ENCODE measurements around the gene HPCAL1. TPM values are rescaled to one million over a fixed set of nuclear protein-coding genes. Genes with fewer than 3 reads are reported as not detected.
A peak's percentile ranks its signal among the peaks of the same experiment; 100 is the strongest.

The HPCAL1 gene
- total and polyA plus RNA-seq, 11 donors = 18.9 to 63.2 (median 40.5) TPM

GRCh38 chr2:10267551-10268465, 34.9 kb upstream of the HPCAL1 start:
- H3K4me3 ChIP-seq = no peak overlapping the region

GRCh38 chr2:10269291-10269690, 33.4 kb upstream of the HPCAL1 start:
- H3K4me1 ChIP-seq = peaks cover 0 to 12% (median 2%) of the 10 kb centered on the region in 12 donors
- ATAC-seq (no peak), DNase-seq (no peak)
- H3K4me3 ChIP-seq = no peak overlapping the region
- no peaks in the 10 kb centered on the region for H3K27me3 ChIP-seq
- TF ChIP-seq POLR2A (IDR thresholded peaks at IDR 0.05) (no peak), CTCF (IDR thresholded peaks at IDR 0.05) (no peak)
- 87 to 92% (median 91%) methylated on average over 7 to 8 of the region's 8 CpGs for WGBS, 4 donors
- intact Hi-C loops (cut with DNase I) = no loop called here
- no peaks in the 10 kb centered on the region for H3K9me3 ChIP-seq
- H3K36me3 ChIP-seq = no peaks in the 10 kb centered on the region
- H3K27ac ChIP-seq = no peak overlapping the region

More at GRCh38 chr2:10267551-10268465, 34.9 kb upstream of the HPCAL1 start:
- Histone ChIP-seq H3K27ac (no peak overlapping the region), H3K36me3 (no peaks in the 10 kb centered on the region), H3K4me1 (peaks cover 0 to 12% (median 2%) of the 10 kb centered on the region in 12 donors), H3K27me3 (no peaks in the 10 kb centered on the region), H3K9me3 (no peaks in the 10 kb centered on the region)
- DNase-seq = peak in 3 of 5 donors; percentile 44 to 79 (median 63)
- no peak for TF ChIP-seq CTCF (IDR thresholded peaks at IDR 0.05)
- no peak for TF ChIP-seq POLR2A (IDR thresholded peaks at IDR 0.05)
- WGBS, 4 donors = 68 to 80% (median 74%) methylated on average over 29 to 34 of the region's 34 CpGs
- peak; percentile 52 to 85 (median 79) for ATAC-seq
- intact Hi-C loops (cut with DNase I) = no loop called here

GRCh38 chr2:10269711-10270610, 32.7 kb upstream of the HPCAL1 start:
- Histone ChIP-seq H3K27ac (no peak overlapping the region), H3K27me3 (no peaks in the 10 kb centered on the region), H3K36me3 (no peaks in the 10 kb centered on the region), H3K4me3 (no peak overlapping the region), H3K4me1 (peaks cover 0 to 12% (median 2%) of the 10 kb centered on the region in 12 donors), H3K9me3 (no peaks in the 10 kb centered on the region)
- DNase-seq (no peak), ATAC-seq (no peak)
- TF ChIP-seq POLR2A (IDR thresholded peaks at IDR 0.05) (no peak), CTCF (IDR thresholded peaks at IDR 0.05) (no peak)
- WGBS, 4 donors = 88 to 93% (median 91%) methylated on average over 9 to 15 of the region's 15 CpGs
- intact Hi-C loops (cut with DNase I) = loop anchor here in 2 of 10 donors (1.0 to 10.0 kb wide), 3 partner anchors 135 to 165 kb away; no protein-coding TSS in a partner anchor
